ENCODE data around the gene FBLN7.

Gene FBLN7

GRCh38 chr2:112140899-112141625, 2.9 kb downstream of the FBLN7 start:
- DNase-seq (ENCODE audit: low read depth in 2 of 2, low spot score in 1 of 2): no peak

- no peak for DNase-seq (ENCODE audit: low read depth in 2 of 2, low spot score in 1 of 2)
Observed at GRCh38 chr2:112141626-112142007, 3.4 kb downstream of the FBLN7 start.

GRCh38 chr2:112142525-112143078, 4.4 kb downstream of the FBLN7 start:
- no peak for DNase-seq (ENCODE audit: low read depth in 2 of 2, low spot score in 1 of 2)

GRCh38 chr2:112143150-112143549, 5.0 kb downstream of the FBLN7 start:
- no peak for DNase-seq (ENCODE audit: low read depth in 2 of 2, low spot score in 1 of 2)

- no peak for DNase-seq (ENCODE audit: low read depth in 2 of 2, low spot score in 1 of 2)
Observed at GRCh38 chr2:112144966-112145365, 6.8 kb downstream of the FBLN7 start.

- no peak for DNase-seq (ENCODE audit: low read depth in 2 of 2, low spot score in 1 of 2)
Observed at GRCh38 chr2:112147382-112148168, 9.4 kb downstream of the FBLN7 start.

GRCh38 chr2:112148477-112148876, 10.3 kb downstream of the FBLN7 start:
- no peak for DNase-seq (ENCODE audit: low read depth in 2 of 2, low spot score in 1 of 2)

- DNase-seq (ENCODE audit: low read depth in 2 of 2, low spot score in 1 of 2): no peak
Observed at GRCh38 chr2:112149194-112149593, 11.0 kb downstream of the FBLN7 start.

- no peak for DNase-seq (ENCODE audit: low read depth in 2 of 2, low spot score in 1 of 2)
Observed at GRCh38 chr2:112149866-112150435, 11.8 kb downstream of the FBLN7 start.

GRCh38 chr2:112150447-112150846, 12.3 kb downstream of the FBLN7 start:
- no peak for DNase-seq (ENCODE audit: low read depth in 2 of 2, low spot score in 1 of 2)

GRCh38 chr2:112150851-112151250, 12.7 kb downstream of the FBLN7 start:
- no peak for DNase-seq (ENCODE audit: low read depth in 2 of 2, low spot score in 1 of 2)

- DNase-seq (ENCODE audit: low read depth in 2 of 2, low spot score in 1 of 2): no peak
Observed at GRCh38 chr2:112151271-112151670, 13.1 kb downstream of the FBLN7 start.

- DNase-seq (ENCODE audit: low read depth in 2 of 2, low spot score in 1 of 2): no peak
Observed at GRCh38 chr2:112151701-112152440, 13.7 kb downstream of the FBLN7 start.

- DNase-seq (ENCODE audit: low read depth in 2 of 2, low spot score in 1 of 2): no peak
Observed at GRCh38 chr2:112152476-112153178, 14.4 kb downstream of the FBLN7 start.

GRCh38 chr2:112153179-112153490, 14.9 kb downstream of the FBLN7 start:
- no peak for DNase-seq (ENCODE audit: low read depth in 2 of 2, low spot score in 1 of 2)

GRCh38 chr2:112153501-112153900, 15.3 kb downstream of the FBLN7 start:
- DNase-seq (ENCODE audit: low read depth in 2 of 2, low spot score in 1 of 2): no peak

- no peak for DNase-seq (ENCODE audit: low read depth in 2 of 2, low spot score in 1 of 2)
Observed at GRCh38 chr2:112154246-112155117, 16.3 kb downstream of the FBLN7 start.

- DNase-seq (ENCODE audit: low read depth in 2 of 2, low spot score in 1 of 2): no peak
Observed at GRCh38 chr2:112155331-112156151, 17.4 kb downstream of the FBLN7 start.

Measured in stimulated activated CD8-positive, alpha-beta memory T cell treated with anti-CD3 and anti-CD28 coated beads, Interleukin-4, amount 100 ng/mL, for 4 hours (primary cell).